SHP77 (cell line): ENCODE data around the gene ITPR2.
"Not testable (repeated sequence)": the region's sequence is repeated elsewhere in the genome, so short reads cannot be mapped to it uniquely, and the experiment has no call there.

Experiments used
- DNase-seq, 2 experiments: peaks; one replicate each; lab custom pipeline; 2025; lab: John Stamatoyannopoulos, UW

ITPR2 gene

DNA sequence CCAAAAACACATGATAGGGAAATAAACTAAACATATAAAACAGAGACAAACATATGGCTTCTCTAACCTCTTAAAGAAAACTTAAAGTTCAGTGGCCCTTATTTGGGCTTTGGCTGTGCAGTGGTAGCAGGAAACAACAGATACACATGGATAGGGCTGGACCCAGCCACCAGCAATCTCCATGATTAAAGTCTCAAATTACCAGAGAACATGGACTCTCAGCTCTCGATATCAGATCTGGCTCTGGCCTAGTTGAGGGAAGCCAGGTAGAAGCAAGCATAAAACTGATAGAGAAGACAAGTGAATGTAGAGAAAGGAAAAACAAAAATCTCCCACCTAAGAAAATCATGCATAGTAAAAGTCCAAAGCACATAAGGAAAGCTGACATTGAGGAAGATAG, 164.8 kb downstream of the ITPR2 start:
- no peak for DNase-seq

DNA sequence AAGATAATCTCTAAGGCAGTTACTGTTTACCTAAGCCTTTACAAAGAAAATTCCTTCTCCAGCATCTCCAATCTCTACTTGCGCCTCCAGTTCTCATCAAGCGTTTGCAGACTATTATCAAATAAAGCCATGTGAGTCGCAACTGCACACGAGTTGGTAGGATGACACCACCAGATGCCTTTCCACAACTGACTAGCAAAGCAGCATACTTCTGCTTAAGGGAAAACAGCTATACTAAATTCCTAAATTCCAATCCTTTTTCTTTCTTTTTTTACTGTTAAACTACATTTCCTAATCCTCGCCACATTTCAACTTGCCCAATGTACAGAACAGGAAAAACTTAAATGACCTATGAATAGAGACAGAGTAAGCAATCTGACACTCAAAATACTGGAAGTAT, 166.7 kb downstream of the ITPR2 start:
- no peak for DNase-seq

DNA sequence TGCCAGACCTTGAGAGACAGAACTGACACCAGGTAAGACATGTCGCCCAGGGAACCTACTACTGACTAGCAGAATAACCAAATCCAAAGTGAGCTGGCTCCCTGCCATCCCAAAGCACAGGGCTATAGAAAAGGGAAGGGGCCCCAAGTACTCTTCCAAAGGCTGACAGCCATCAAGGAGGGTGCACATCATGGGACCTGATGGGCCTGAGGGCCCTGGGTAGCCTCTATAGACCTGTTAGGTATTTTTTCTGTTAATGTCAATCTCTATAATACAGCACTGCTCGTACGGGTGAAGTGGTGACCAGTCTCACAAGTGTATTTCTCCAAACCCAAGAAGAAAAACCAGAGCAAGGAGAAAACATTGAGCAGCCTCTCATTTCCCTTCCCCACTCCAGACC, 171.6 kb downstream of the ITPR2 start:
- DNase-seq = no peak

DNA sequence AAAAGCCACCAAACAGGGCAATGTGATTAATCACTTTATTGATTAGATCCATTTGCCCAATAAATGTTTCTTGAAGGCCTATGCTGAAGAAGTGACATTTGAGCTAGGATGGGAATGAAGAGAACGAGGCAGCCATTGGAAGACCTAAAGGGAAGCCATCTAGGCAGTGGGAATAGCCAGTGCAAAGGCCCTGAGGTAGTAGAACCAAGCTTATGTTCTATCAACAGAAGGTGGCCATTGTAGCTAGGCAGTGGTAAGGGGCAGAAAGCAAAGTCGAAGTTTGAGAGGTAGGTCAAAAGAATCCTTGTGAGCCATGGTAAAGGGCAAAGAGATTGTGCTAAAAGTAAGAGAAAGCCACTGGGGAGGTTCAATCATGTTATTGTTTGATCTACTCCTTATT, 173.1 kb downstream of the ITPR2 start:
- DNase-seq = no peak

DNA sequence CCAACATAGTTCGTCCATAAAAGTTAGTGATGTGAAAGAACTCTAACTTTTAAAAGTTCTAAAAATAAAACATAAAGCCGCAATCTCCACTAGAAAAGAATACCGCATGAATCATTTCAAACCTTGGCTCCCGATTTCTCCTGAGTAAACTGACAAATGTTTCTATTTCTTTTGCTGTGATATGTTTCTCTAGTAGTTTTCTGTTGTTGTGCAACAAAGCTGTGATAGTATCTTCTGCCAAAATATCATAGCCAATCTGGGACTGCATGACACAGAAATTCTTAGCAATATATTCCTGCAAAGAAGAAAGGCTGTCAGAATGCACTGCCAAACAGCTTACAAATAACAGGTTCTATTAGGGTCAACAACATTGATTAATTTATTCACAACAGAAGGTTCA, 174.0 kb downstream of the ITPR2 start:
- no peak for DNase-seq

DNA sequence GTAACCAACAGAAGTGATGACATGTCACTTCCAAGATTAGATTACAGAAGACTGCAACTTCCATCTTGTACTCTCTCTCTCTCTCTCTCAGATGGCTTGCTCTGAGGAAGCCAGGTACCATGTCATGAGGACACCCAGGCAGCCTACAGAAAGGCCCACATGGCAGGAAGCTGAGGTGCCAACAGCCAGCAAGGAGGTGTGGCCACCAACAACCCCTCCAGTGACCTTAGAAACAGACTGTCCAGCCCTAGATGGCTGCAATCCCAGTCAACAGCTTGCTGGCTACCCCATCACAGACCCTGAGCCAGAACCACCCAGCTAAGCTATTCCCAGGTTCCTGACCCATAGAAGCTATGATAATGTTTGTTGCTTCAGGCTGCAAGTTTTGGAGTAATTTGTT, 178.4 kb downstream of the ITPR2 start:
- no peak for DNase-seq

DNA sequence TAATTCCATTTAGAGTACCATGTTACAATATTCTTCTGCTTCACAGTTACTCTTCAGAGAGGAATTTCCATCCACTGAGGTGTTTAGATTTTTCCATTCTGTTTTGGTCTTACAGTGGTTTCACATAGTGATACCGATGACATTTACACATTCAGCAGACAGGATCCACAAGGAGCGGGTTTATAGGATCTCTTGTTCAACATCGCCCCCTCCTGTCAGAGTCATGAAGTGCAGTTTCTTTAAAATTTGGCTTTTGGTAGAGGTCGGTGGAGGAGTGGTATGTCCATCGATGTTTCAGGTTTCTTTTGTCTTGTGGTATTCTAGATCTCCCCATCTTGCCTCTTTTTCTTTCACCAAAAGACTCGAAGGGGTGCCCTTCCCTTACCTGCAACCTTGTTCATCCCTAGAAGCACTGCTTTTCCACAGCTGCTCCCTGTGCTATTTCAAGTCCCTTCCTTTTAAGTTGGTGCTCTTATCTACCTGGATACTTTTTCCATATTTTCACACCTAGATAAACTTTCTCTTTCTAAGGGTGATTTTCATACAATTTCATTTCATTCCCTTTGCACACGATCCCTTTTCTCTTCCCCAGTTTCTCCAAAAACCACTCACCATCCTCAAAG, 181.3 kb downstream of the ITPR2 start:
- peak; percentile 38 to 50 for DNase-seq

DNA sequence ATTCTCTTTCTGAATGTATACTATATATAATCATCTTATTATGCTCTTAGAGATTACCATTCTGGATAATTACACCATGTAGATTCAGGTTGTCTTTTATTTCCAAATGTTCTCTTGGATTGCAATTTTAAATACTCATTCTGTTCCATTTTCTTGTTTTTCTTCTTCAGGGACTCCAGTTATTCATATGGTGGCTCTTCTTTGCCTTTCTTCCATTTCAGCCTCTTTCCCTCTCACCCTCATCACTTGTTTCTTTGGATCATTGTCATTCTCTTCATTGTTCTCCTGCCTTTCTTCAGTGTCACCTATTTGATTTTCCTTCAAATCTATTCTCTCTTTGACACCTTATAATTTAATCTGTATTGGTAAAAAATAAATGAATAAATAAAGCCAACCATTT, 182.0 kb downstream of the ITPR2 start:
- no peak for DNase-seq

DNA sequence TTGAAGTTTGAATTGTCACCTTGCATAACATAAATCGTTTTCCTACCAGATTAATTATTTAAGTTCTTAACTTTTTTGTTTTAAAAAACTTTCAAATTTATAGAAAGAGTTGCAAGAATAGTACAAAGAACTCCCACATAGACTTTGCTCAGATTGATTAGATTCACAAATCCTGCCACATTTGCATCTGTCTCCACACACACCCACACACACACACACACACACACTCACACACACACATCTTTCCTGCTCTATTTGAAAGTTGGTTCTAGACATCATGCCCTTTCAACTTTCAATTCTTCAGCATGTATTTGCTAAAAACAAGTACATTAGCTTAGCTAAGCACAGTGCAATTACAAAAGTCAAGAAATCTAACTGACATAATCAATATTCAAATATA, 184.0 kb downstream of the ITPR2 start:
- no peak for DNase-seq

DNA sequence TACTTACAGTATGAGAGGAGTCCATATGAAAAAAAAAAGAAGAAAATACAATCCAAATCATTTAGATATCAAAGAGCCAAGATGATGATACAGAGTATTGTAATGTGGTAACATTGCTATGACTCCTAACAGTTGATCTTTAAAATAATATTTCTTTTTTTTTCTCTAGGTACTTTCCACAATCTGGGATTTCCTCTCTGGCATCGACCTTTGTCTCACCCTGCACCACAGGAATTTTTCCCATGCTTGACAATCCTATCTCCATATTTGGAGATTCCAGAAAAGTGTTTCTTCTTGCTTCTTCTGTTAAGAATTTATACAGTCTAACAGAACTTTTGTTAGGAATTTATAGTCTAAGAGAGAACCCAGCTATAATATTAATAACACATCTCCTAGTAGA, 184.4 kb downstream of the ITPR2 start:
- DNase-seq = no peak

DNA sequence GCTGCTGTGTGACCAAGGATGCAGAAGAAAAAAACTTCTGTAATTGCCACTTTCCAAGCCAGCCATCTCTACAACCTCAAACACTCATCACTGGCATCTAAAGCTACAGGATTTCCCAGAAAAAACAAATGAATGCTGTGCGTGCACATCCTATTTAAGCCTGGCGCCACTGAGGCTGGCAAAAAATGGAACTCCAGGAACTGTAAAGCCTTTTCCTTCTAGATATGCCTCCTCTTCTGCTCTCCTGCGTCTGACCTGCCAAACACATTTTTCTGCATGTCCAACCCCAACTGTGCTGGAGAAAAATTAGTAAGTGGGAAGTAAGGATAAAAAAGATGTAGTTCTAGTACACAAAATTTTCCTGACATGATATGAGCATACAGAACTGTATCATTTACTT, 184.9 kb downstream of the ITPR2 start:
- DNase-seq = no peak

DNA sequence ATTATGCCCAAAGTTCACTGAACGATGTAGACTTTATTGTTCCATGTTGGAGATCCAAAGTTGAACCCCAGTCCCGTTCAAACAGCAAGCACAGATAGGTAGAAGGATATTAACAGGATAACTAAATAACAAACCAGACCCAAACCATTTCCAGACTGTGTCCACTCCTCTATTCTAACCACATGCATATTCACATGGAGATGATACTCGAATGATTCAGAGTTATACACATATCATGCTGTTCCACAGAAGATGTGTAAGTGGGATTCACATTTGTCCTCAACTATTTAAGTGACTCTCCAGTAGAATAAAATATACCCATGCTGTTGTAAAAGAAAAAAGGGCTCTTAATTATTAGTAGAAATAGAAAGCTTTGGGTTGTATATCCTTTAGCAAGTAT, 185.9 kb downstream of the ITPR2 start:
- DNase-seq = no peak

DNA sequence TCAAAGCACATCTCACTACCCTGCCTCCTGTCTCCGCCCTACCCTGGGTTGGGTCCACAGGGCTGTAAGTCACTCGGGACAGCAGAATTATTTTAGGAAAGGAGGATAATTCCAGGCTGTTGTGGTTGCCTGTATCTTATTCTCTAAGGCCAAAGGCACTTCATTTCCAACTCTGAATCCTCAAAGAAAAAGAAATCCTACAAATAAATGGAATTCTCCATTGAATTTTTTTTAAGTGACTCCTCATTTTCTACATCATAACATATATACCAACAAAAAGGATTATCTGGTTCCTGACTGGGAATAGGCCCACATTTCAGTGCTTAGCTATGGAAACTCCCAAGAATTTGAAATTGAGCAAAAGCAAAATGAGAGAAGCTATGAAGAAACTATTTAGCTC, 186.4 kb downstream of the ITPR2 start:
- DNase-seq = no peak

DNA sequence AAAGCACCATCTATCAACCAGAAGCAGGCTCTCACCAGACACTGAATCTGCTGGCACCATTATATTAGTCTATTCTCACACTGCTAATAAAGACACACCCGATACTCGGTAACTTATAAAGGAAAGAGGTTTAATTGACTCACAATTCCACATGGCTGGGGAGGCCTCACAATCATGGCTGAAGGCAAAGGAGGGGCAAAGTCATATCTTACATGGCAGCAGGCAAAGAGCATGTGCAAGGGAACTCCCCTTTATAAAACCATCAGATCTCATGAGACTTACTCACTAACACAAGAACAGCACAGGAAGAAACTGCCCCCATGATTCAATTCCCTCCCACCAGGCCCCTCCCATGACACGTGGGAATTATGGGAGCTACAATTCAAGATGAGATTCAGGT, 188.6 kb downstream of the ITPR2 start:
- DNase-seq = not testable (repeated sequence)

DNA sequence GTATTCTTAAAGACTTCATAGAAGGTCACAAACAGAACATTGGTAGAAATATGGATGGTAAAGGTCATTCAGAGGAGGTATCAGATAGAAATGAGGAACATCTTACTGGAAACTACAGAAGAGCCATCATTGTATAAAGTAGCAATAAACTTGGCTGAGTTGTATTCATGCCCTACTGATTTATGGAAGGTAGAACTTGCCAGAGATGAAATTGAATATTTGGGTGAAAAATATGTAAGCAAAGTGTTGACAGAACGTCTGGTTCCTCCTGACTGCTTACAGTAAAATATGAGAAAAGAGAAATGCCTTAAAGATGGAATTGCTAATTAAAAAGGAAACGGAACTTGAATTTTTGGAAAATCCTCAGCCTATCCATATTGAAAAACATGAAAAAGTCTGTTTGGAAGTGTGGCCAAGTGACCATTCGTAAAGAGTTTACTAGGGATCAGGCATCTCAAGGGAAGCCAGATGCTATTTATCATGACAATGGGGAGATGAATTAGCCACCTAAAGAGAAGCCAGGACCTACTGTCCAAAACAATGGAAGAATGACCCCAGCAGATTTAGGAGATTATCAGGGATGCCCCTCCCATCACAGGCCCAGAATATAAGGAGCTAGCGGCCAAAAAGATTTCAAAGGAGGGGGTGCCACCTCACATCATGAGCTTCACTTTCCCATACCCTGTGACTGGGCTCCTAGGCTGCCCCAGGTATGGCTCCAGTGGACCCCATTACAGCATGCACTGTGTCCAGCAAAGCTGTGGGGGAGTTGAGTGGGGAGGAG, 189.3 kb downstream of the ITPR2 start:
- DNase-seq = no peak

DNA sequence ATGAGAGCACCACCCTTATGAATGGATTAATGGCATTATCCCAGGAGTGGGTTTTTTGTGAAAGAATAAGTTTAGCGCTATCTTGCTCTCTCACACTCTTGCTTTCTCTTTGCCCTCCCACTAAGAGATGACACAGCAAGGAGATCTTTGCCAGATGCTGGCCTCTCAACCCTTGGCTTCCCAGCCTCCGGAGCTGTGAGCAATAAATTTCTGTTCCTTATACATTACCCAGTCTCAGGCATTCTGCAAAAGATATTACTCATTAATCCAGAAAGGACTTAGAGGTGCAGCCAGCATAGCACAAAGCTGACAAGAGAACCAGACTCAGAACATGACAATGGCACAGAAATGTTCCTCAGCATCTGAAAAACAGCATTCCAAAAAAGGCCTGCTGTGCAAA, 190.6 kb downstream of the ITPR2 start:
- DNase-seq = no peak

DNA sequence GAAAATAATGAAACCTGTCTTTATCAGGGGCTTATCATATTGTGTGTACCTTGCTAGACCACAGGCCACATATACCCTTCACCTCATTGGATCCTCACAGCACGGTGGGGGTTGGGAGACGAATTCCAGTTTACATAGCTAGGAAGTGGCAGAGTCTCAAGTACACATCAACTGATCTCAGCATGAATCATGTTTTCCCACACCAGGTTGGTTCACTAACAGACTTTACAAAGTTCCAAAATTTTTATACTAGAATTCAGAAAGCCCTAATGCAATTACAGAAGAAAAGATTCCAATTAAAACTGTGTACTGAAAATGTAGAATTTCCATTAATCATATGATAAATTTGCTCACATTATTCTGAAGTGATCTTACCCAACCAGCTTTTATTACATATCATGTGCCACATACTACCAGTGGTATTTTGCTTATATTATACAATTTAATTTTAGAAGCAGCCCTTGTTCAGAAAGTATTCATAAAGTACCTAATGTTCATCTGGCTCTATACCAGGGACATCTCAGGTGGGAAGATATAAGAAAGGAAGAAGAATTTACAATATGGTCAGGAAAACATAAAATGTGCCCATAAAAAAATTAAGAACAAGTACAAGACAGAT, 196.2 kb downstream of the ITPR2 start:
- DNase-seq = no peak

DNA sequence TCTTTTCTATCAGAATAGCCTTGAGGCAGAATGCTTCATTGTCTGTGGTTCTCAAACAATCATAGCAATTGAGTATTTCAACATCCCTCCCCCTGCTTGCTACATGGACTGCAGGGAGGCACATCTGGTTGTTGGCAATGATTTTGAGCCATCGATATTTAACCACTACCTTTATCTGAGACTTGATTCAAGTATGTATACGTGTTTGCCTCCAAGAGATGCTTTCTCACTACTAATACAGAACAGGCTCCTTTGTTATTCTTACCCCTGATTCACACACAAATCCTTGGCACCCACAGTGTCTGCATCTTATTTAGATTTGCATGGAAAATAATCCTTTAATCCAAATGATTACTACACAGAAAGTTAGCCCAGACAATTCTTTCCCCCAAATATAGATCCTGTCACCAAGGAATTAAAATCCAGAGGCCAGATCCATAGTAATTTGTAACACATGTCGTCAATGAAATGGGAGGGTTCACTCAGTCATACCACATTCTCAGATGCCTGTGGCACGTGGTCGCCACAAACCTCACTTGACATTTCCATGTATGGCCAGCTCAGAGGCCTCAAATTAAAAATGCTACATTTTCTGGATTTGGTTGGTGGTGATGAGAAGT, 199.3 kb downstream of the ITPR2 start:
- no peak for DNase-seq

DNA sequence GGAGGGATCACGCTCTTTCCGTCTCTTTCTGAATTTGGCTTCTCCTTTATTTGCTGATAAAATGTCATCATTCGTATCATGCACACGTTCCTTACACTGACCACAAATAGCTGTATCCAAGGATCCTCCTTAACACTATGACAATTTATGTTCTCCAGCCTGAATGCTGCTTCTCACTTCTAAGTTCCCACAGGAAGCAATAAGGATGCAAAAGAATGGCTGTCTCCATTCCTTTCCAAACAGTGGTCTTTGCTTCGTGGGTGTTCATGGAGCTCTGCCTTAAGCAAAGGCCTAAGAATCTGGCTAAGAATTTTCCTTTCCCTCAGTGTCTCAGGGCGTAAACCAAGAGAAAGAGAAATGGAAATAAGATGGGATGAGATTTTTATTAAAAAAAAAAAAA, 200.2 kb downstream of the ITPR2 start:
- DNase-seq = no peak

DNA sequence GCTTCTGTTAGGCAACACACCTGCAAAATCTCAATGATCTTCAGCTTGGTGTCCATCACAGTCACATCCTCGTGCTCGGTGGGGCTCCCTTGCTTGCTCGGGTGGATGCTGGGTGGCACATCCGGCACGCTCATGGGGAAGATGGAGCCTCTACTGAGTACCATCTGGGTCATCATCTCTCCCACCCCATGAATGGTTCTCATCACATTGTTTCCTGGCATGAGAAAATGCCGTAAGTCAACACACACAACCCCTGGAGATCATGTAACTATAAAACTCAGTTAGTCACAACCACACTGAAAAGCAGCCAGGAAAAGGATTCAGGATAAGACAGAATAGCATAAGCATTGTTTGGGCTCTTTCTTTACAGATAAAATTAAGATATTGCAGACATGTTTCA, 201.1 kb downstream of the ITPR2 start:
- DNase-seq = no peak

DNA sequence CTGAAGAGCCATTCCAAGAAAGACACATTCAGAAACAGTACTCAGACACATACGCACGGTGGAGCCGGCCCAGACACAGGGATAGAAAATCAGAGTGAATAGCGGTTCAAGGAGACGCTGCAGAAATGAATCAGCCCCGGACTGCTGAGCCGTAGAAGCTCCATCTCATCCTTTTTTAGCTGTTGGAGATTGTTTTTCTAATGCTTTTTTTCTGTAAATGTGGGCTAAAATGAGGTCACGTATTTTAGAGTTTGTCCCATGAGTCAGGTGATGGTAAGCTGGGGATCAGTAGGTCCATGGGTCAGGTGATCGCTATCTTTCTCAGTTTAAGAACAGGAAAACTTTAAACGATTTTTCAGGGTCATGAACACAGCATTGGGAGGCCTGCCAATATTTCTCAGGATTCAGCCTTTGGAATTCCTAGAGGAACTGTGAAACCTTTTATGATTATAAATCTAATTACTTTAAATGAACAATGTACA, 202.4 kb downstream of the ITPR2 start:
- DNase-seq = no peak

DNA sequence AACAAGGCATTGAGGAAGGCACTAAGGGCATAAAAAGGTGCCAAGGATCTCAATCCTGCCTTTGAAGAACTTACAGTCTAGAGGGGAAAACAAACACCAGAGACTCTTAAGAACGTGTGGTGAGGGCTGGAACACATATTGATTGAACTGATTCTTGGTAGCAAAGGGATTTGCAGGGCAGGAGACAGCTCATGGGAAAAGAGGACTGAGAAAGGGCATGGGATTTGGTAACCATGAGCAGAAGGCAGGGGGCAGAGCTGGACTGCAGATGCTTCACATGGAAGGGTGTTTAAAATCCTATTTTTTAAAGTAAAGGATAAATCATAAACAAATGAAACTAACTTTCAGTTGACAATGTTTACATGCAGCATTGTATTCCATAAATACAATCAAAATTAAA, 203.1 kb downstream of the ITPR2 start:
- DNase-seq = no peak

DNA sequence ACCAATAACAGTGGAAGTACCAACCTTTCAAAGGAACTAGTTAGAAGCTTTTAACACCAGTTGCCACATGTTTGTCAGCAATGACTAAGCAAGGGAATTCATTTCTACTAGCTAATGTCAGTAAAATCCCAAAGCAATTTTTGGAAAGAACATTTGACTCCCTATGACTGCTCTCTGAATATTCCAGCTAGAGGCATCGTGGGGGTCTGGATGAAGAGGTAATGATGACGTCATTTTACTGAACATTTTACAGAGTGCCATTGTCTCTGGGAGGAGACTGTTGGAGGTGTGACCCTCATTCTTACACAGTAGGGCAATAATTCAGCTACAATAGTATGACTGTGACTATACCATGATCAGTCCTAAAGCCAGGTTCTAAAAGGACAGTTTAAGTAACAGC, 204.8 kb downstream of the ITPR2 start:
- no peak for DNase-seq
